ENCODE data around the gene ADAMTS2.

ADAMTS2 gene

GRCh38 chr5:179080724-179081123 is 264.5 kb downstream of the ADAMTS2 start:
- no peak for TF ChIP-seq CTCF (IDR thresholded peaks at IDR 0.05)

- no peak for TF ChIP-seq CTCF (IDR thresholded peaks at IDR 0.05)
Observed at GRCh38 chr5:179079165-179079987, 265.9 kb downstream of the ADAMTS2 start.

- TF ChIP-seq CTCF (IDR thresholded peaks at IDR 0.05): no peak
Observed at GRCh38 chr5:179065703-179066102, 279.6 kb downstream of the ADAMTS2 start.

- TF ChIP-seq CTCF (IDR thresholded peaks at IDR 0.05): no peak
Observed at GRCh38 chr5:179061025-179061424, 284.2 kb downstream of the ADAMTS2 start.

Measured in LNCAP (cell line).